Peyer's patch (tissue), 4 donors: ENCODE results near the gene LOXHD1. TPM values are rescaled to one million over a fixed set of nuclear protein-coding genes. Genes with fewer than 3 reads are reported as not detected.

ENCODE experiments used
- DNase-seq, 3 donors: peaks; one replicate each; pipeline ENCODE4 v3.0.0-alpha.2; 2017 to 2019
- H3K27ac ChIP-seq, 4 donors: fragments of 200-600 bp; sonication (generic); one replicate each; pipeline ENCODE4 v1.5.1; 2016 to 2019
- H3K27me3 ChIP-seq, 2 donors: fragments of 200-600 bp; sonication (generic); one replicate each; pipeline ENCODE4 v1.5.1; 2019
- H3K36me3 ChIP-seq, 3 donors: fragments of 200-600 bp; sonication (generic); one replicate each; pipeline ENCODE4 v1.5.1; 2016 to 2019
- H3K4me1 ChIP-seq, 4 donors: fragments of 200-600 bp; sonication (generic); one replicate each; pipeline ENCODE4 v1.5.1; 2016 to 2019
- H3K4me3 ChIP-seq, 4 donors: fragments of 200-600 bp; sonication (generic); 1 replicate in 3 of 4; 2 replicates in 1 of 4; pipeline ENCODE4 v1.5.1; 2016 to 2019; ENCODE audit warnings: mild to moderate bottlenecking in 1 of 4
- H3K9me3 ChIP-seq, 4 donors: fragments of 200-600 bp; sonication (generic); one replicate each; pipeline ENCODE4 v1.5.1; 2016 to 2019; ENCODE audit warnings: mild to moderate bottlenecking in 1 of 4
- POLR2A ChIP-seq, 2 donors: fragments of 450-650 bp; IDR thresholded peaks; one replicate each; pipeline ENCODE4 v1.5.1; 2017; ENCODE audit warnings: antibody characterized with exemption in 2 of 2, mild to moderate bottlenecking in 2 of 2, moderate library complexity in 2 of 2
- total RNA-seq, 4 donors: library from RNA; depleted of rRNA; stranded (reverse); fragments of >200 nt; gene quantifications; one replicate each; pipeline ENCODE4 v1.1.0, GENCODE V29; 2016
- TF ChIP-seq, protein P1 (sequence below), 6 experiments: fragments of 450-650 bp in 4 of 6; fragments of 200-600 bp in 2 of 6; sonication (generic) in 1 of 6; IDR thresholded peaks; one replicate each; pipeline ENCODE4 v1.5.1; 2017 to 2019; ENCODE audit warnings: antibody characterized with exemption in 6 of 6, mild to moderate bottlenecking in 3 of 6, moderate library complexity in 1 of 6

The LOXHD1 gene
- total RNA-seq, 4 donors from 2014 or later = 0.19 to 0.83 TPM; not detected in 2

DNA sequence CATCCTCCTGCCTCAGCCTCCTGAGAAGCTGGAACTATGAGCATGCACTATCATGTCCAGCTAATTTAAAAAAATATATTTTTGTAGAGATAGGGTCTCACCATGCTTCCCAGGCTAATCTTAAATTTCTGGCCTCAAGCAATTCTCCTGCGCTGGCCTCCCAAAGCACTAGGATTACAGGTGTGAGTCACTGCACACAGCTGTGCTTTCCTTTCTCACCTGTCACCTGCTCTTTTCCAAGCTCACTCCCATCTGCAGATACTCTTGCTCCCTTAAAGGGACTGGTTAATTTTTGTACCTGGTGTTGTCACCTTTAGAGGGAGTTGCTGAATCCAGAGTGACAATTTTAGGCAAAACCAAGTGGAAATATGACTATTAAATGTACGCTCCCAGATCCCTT lies 178.2 kb downstream of the LOXHD1 start:
- no peak overlapping the region for H3K4me3 ChIP-seq
- TF ChIP-seq, protein P1, sequence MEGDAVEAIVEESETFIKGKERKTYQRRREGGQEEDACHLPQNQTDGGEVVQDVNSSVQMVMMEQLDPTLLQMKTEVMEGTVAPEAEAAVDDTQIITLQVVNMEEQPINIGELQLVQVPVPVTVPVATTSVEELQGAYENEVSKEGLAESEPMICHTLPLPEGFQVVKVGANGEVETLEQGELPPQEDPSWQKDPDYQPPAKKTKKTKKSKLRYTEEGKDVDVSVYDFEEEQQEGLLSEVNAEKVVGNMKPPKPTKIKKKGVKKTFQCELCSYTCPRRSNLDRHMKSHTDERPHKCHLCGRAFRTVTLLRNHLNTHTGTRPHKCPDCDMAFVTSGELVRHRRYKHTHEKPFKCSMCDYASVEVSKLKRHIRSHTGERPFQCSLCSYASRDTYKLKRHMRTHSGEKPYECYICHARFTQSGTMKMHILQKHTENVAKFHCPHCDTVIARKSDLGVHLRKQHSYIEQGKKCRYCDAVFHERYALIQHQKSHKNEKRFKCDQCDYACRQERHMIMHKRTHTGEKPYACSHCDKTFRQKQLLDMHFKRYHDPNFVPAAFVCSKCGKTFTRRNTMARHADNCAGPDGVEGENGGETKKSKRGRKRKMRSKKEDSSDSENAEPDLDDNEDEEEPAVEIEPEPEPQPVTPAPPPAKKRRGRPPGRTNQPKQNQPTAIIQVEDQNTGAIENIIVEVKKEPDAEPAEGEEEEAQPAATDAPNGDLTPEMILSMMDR (IDR thresholded peaks at IDR 0.05) = no peak
- TF ChIP-seq POLR2A (IDR thresholded peaks at IDR 0.05) = no peak
- H3K27me3 ChIP-seq = no peaks in the 10 kb centered on the region
- DNase-seq = no peak
- no peaks in the 10 kb centered on the region for H3K4me1 ChIP-seq
- no peak overlapping the region for H3K27ac ChIP-seq
- H3K9me3 ChIP-seq = no peaks in the 10 kb centered on the region
- H3K36me3 ChIP-seq = no peaks in the 10 kb centered on the region

DNA sequence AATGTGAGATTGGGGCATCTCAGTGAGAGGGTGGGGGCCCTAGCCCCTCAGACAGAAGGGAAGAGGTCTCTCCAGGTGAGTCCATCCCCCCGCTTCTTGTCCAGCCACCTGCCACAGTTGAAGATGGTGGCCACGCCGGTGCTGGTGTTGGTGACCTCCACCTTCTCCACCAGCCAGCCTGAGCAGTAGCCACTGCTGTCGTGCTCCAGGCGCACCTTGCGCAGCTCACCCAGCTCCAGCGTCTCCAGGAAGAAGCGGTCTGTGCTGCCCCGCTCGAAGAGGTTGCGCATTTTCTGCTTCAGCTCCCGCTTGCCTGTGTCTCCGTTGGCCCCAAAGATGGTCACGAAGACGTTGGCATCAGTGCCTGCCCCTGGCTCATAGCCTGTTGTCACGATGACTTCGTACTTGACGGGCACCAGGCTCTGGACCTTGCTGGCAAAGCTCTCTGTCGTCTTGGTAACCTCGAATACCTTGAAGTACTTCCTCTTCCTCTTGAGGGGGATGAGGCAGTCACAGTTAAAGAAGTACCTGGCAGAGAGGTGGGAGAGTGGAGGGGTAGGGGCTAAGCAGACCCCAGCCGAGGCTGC lies 179.5 kb downstream of the LOXHD1 start:
- Histone ChIP-seq H3K4me3 (no peak overlapping the region), H3K36me3 (no peaks in the 10 kb centered on the region), H3K9me3 (no peaks in the 10 kb centered on the region), H3K27me3 (no peaks in the 10 kb centered on the region), H3K27ac (no peak overlapping the region), H3K4me1 (no peaks in the 10 kb centered on the region)
- TF ChIP-seq POLR2A (IDR thresholded peaks at IDR 0.05) = no peak
- TF ChIP-seq, protein P1 (IDR thresholded peaks at IDR 0.05) = no peak
- no peak for DNase-seq

DNA sequence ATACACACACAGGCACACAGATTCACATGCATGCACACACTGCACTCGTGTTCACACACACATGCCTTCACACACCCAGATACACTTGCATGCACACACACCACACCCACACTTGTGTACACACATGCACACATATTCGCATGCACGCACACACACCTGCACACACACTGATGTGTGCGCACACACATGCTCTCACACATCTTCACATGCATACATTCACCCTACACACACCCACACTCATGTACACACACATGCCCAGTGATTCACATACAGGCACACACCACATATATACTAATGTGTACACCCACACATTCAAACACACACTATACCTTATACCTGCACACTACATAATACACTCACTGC lies 181.6 kb downstream of the LOXHD1 start:
- Histone ChIP-seq H3K36me3 (no peaks in the 10 kb centered on the region), H3K4me3 (no peak overlapping the region), H3K27ac (no peak overlapping the region), H3K27me3 (no peaks in the 10 kb centered on the region), H3K4me1 (no peaks in the 10 kb centered on the region), H3K9me3 (no peaks in the 10 kb centered on the region)
- TF ChIP-seq, protein P1 (IDR thresholded peaks at IDR 0.05) = no peak
- TF ChIP-seq POLR2A (IDR thresholded peaks at IDR 0.05) = no peak
- DNase-seq = no peak

DNA sequence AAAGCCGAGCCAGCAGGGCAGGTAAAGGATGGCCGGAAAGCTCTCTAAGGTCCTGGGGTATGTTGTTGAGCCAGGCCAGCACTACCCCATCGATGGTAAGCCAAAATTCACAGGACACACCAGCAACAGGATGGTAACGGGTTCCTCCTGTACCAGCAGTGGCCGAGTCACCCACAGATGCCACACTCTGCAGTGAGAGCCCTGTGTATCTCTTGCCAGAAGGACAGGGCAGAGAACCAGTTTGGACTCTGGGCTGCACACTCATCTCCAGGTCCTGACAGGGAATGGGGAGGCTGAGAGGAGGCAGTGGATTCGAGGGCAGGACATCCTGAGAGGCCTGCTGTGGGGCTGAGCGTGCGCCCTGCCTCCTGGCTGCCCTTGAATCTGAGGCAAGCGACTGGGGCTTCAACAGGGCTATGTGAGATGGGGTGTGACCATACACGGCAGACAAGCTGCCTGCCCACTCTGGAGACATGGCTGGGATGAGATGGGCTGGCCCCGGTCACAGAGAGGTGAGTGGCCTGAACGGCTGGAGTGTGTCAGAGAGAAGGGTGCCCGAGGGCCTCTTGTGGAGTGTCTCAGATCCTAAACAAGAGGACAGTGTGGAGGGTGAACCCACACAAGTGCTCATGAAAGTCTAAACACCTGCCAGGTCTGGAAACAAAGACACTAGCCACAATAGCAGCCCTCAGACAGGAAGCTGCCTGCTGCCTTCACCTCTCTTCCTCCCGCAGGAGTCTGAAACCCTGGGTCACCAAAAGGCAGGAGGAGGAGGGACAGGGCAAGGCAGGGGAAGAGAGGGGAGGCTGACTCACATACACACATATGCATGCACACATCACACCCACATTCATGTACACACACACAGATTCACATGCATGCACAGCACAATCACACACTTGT lies 182.3 kb downstream of the LOXHD1 start:
- no peak for DNase-seq
- Histone ChIP-seq H3K4me3 (no peak overlapping the region), H3K27me3 (no peaks in the 10 kb centered on the region), H3K27ac (no peak overlapping the region), H3K4me1 (no peaks in the 10 kb centered on the region), H3K36me3 (no peaks in the 10 kb centered on the region), H3K9me3 (no peaks in the 10 kb centered on the region)
- TF ChIP-seq, protein P1 (IDR thresholded peaks at IDR 0.05) = no peak
- no peak for TF ChIP-seq POLR2A (IDR thresholded peaks at IDR 0.05)

DNA sequence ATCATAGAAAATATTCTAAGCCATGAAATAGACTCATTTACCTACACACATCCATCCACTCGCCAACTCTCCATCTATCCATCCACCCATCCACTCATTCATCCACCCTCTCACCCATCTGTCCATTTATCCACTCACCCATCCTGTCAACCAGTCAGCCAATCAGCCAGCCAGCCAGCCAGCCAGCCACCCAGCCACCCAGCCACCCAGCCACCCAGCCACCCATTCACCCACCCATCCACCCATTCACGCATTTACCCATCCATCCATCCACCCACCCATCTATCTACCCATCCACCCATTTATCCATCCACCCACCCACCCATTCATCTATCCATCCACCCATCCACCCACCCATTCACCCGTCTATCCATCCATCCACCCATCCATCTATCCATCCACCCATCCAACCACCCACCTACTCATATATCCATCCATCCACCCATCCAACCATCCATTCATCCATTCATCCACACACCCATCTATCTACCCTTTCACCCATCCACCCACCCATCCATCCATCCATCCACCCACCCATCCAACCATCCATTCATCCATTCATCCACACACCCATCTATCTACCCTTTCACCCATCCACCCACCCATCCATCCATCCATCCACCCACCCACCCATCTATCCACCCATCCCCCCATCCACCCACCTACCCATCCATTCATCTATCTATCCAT lies 185.1 kb downstream of the LOXHD1 start:
- Histone ChIP-seq H3K36me3 (no peaks in the 10 kb centered on the region), H3K27me3 (no peaks in the 10 kb centered on the region), H3K4me3 (no peak overlapping the region), H3K9me3 (no peaks in the 10 kb centered on the region), H3K4me1 (no peaks in the 10 kb centered on the region), H3K27ac (no peak overlapping the region)
- no peak for DNase-seq
- TF ChIP-seq POLR2A (IDR thresholded peaks at IDR 0.05) = no peak
- TF ChIP-seq, protein P1 (IDR thresholded peaks at IDR 0.05) = no peak
